ENCODE results near the gene TEKT3.

TEKT3 gene

GRCh38 chr17:15354256-15354655, 12.9 kb upstream of the TEKT3 start (continued):
- no peak for TF ChIP-seq ZNF239 (tag by site-specific recombination; IDR thresholded peaks at IDR 0.05)

DNA sequence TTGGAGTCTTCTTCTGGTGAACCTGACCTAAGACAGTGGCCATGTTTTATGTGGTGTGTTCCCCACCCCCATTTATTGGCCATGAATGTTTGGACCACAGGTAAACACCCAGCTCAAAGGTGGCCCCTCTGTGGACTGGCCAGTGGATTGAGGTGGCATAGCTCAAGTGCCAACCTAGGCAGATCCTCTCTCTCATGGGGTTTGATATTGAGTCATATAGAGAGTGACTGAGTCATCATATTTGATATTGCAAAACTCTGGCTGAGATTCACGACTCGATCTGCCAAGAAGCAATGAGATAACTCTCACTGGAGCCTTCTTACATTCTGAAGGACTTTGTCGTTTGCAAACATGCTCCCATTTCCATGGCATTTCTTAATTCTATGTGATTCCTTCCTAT, 10.5 kb upstream of the TEKT3 start:
- H3K4me3 ChIP-seq (ENCODE audit: low read depth, low read length): no peak overlapping the region
- ChIA-PET CTCF (no interaction called here), POLR2A (no interaction called here)
- peaks cover 31% of the 10 kb centered on the region for H3K4me1 ChIP-seq (ENCODE audit: control insufficient read depth, insufficient read depth, low read length)
- H3K9me3 ChIP-seq (ENCODE audit: control insufficient read depth, insufficient read depth, low read depth, low read length): no peaks in the 10 kb centered on the region
- H3K36me3 ChIP-seq (ENCODE audit: control insufficient read depth in 2 of 2, insufficient read depth in 1 of 2, low read length in 2 of 2): no peaks in the 10 kb centered on the region
- no peak overlapping the region for H3K27ac ChIP-seq (ENCODE audit: extremely low read depth, low read depth, low read length)
- TF ChIP-seq ZNF549 (tag by site-specific recombination; IDR thresholded peaks at IDR 0.05): no peak
- no peak for TF ChIP-seq KLF8 (tag by site-specific recombination; IDR thresholded peaks at IDR 0.05)
- no peak for TF ChIP-seq ZNF423 (tag by site-specific recombination; IDR thresholded peaks at IDR 0.05)
- TF ChIP-seq ZBTB11 (tag by site-specific recombination; conservative IDR thresholded peaks at IDR 0.05; ENCODE audit: low read depth): no peak
- TF ChIP-seq, protein P1, sequence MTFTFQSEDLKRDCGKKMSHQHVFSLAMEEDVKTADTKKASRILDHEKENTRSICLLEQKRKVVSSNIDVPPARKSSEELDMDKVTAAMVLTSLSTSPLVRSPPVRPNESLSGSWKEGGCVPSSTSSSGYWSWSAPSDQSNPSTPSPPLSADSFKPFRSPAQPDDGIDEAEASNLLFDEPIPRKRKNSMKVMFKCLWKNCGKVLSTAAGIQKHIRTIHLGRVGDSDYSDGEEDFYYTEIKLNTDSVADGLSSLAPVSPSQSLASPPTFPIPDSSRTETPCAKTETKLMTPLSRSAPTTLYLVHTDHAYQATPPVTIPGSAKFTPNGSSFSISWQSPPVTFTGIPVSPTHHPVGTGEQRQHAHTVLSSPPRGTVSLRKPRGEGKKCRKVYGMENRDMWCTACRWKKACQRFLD (tag by site-specific recombination; IDR thresholded peaks at IDR 0.05): no peak
- no peak for TF ChIP-seq ZFP69B (tag by site-specific recombination; IDR thresholded peaks at IDR 0.05)
- TF ChIP-seq ZNF654 (tag by site-specific recombination; IDR thresholded peaks at IDR 0.05; ENCODE audit: low read depth): no peak

DNA sequence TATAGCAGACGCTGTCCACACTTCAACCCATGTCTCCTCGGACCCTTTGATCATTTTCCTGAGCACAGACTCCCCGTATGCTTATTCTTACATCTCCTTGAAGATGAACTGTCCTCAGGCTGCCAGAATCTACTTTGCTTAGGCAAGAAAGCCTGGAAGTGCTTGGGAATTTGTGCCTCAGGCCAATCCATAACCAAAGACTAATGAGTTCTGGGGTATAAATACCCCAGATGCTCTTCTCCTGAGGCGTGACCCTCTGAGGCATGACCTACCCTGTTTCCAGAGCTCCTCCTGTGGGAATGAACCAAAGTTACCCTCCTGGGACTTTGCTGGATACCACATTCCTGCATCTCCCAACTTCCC, 10.1 kb upstream of the TEKT3 start:
- TF ChIP-seq ZNF76 (tag by site-specific recombination; IDR thresholded peaks at IDR 0.05; ENCODE audit: borderline replicate concordance, low read depth): no peak
- peak; percentile 66; the same call in 1 of the 2 replicates for TF ChIP-seq ZNF37A (tag by site-specific recombination; IDR thresholded peaks at IDR 0.05)
- no peak overlapping the region for H3K4me3 ChIP-seq (ENCODE audit: low read depth, low read length)
- peaks cover 34% of the 10 kb centered on the region for H3K4me1 ChIP-seq (ENCODE audit: control insufficient read depth, insufficient read depth, low read length)
- no peaks in the 10 kb centered on the region for H3K36me3 ChIP-seq (ENCODE audit: control insufficient read depth in 2 of 2, insufficient read depth in 1 of 2, low read length in 2 of 2)
- CTCF ChIA-PET: interaction anchor here (0.6 kb wide), 1 partner anchor 94 kb away, joined by 3 read pairs; no protein-coding TSS in a partner anchor
- no peaks in the 10 kb centered on the region for H3K9me3 ChIP-seq (ENCODE audit: control insufficient read depth, insufficient read depth, low read depth, low read length)
- POLR2A ChIA-PET: no interaction called here
- peak overlapping the region; percentile 39; the same call in 1 of the 2 replicates for H3K27ac ChIP-seq (ENCODE audit: extremely low read depth, low read depth, low read length)

DNA sequence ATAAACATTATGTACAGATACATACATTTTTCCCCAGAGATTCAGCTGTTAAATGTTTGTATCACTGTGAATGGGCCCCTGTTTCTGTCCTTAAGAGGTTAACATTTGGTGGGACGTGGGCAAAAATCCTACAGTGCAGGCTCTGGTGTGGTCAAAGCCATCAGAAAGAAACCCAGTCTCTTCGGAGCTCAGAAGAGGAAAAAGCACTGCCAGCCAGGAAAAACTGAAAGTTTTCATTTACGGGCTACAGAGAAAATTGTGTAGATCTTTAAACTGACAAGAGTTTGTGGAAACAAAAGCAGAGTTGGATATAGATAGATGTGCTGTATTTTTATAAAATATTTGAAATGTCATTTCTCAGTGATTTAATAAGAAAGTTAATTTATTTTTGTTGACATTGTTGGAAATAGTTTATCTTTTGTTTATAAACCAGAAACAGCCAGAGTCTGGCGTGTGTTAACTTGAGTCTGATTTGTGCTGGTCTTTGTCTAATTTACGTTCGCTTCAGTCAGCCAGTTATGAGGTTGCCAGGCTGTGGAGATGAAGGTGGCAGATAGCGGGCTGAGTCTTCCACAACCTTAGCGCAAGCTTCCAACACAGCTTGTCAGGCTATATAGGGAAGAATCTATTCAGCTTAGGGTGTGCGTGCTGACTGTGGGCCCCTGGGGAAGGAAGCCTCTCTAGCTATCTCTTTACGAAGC, 9.5 kb upstream of the TEKT3 start:
- H3K4me1 ChIP-seq (ENCODE audit: control insufficient read depth, insufficient read depth, low read length): peaks cover 34% of the 10 kb centered on the region
- TF ChIP-seq PRDM6 (tag by site-specific recombination; IDR thresholded peaks at IDR 0.05): peak; percentile 71
- 0 out of 2 replicates have a peak, but pooled peaks have one; percentile 16 for TF ChIP-seq ZNF513 (tag by site-specific recombination; IDR thresholded peaks at IDR 0.05)
- TF ChIP-seq ZNF600 (tag by site-specific recombination; IDR thresholded peaks at IDR 0.05): no peak
- H3K27ac ChIP-seq (ENCODE audit: extremely low read depth, low read depth, low read length): peak overlapping the region; percentile 39; the same call in 1 of the 2 replicates
- CTCF ChIA-PET: interaction anchor here (0.6 to 0.7 kb wide), 4 partner anchors 23 to 1699 kb away, joined by 3 to 5 read pairs (median 4); no protein-coding TSS in a partner anchor
- no peaks in the 10 kb centered on the region for H3K36me3 ChIP-seq (ENCODE audit: control insufficient read depth in 2 of 2, insufficient read depth in 1 of 2, low read length in 2 of 2)
- no peak overlapping the region for H3K4me3 ChIP-seq (ENCODE audit: low read depth, low read length)
- no peaks in the 10 kb centered on the region for H3K9me3 ChIP-seq (ENCODE audit: control insufficient read depth, insufficient read depth, low read depth, low read length)
- POLR2A ChIA-PET: no interaction called here
